Astrocyte (in vitro differentiated cells and primary cell): Measurements from ENCODE around the gene SYT7. TPM values are rescaled to one million over a fixed set of nuclear protein-coding genes. Genes with fewer than 3 reads are reported as not detected.

Source experiments
- DNase-seq: peaks from one replicate; pipeline ENCODE4 v3.0.0-alpha.2; 2010; ENCODE audit warnings: low read depth
- FAIRE-seq: peaks from 2 replicates; lab custom pipeline; 2011; peaks lifted over from hg19 to GRCh38; lab: Jason Lieb, UNC
- H2AFZ ChIP-seq: 2 replicates; pipeline ENCODE4 v1.6.0; 2012; ENCODE audit warnings: low read depth, low read length, inconsistent platforms
- H3K27ac ChIP-seq: 2 replicates; pipeline ENCODE4 v1.5.1; 2011; ENCODE audit warnings: low read depth, low read length, inconsistent platforms
- H3K27me3 ChIP-seq: 2 replicates; pipeline ENCODE4 v1.6.0; 2011; ENCODE audit warnings: low read length, inconsistent platforms; ENCODE audit not compliant: insufficient read depth
- H3K36me3 ChIP-seq: 2 replicates; pipeline ENCODE4 v1.5.1; 2011; ENCODE audit warnings: low read length, inconsistent platforms; ENCODE audit not compliant: insufficient read depth
- H3K4me1 ChIP-seq: 2 replicates; pipeline ENCODE4 v1.5.1; 2011; ENCODE audit warnings: low read length, inconsistent platforms; ENCODE audit not compliant: insufficient read depth
- H3K4me2 ChIP-seq: 2 replicates; pipeline ENCODE4 v1.6.0; 2012; ENCODE audit warnings: low read length, inconsistent platforms
- H3K4me3 ChIP-seq: 2 replicates; pipeline ENCODE4 v1.5.1; 2011; ENCODE audit warnings: low read depth, mild to moderate bottlenecking, low read length, inconsistent platforms; ENCODE audit not compliant: insufficient read depth
- H3K79me2 ChIP-seq: 2 replicates; pipeline ENCODE4 v1.6.0; 2012; ENCODE audit warnings: mild to moderate bottlenecking, low read length, inconsistent platforms; ENCODE audit not compliant: insufficient read depth
- H3K9ac ChIP-seq: 2 replicates; pipeline ENCODE4 v1.6.0; 2012; ENCODE audit warnings: mild to moderate bottlenecking, low read length, inconsistent platforms
- H3K9me3 ChIP-seq: 2 replicates; pipeline ENCODE4 v1.5.1; 2012; ENCODE audit warnings: low read depth, mild to moderate bottlenecking, low read length, inconsistent platforms; ENCODE audit not compliant: insufficient read depth
- H4K20me1 ChIP-seq: 2 replicates; pipeline ENCODE4 v1.6.0; 2012; ENCODE audit warnings: low read length, inconsistent platforms; ENCODE audit not compliant: insufficient read depth
- H3K27ac Mint-ChIP-seq: one replicate; pipeline ENCODE4 v1.8.0; 2021; ENCODE audit warnings: mild to moderate bottlenecking, mixed read lengths; ENCODE audit not compliant: unreplicated experiment
- H3K27me3 Mint-ChIP-seq: one replicate; pipeline ENCODE4 v1.8.0; 2021; ENCODE audit warnings: low read depth, mixed read lengths; ENCODE audit not compliant: unreplicated experiment
- H3K36me3 Mint-ChIP-seq: one replicate; pipeline ENCODE4 v1.8.0; 2021; ENCODE audit warnings: low read depth, mixed read lengths; ENCODE audit not compliant: unreplicated experiment
- H3K4me1 Mint-ChIP-seq: one replicate; pipeline ENCODE4 v1.8.0; 2021; ENCODE audit warnings: low read depth, mixed read lengths; ENCODE audit not compliant: unreplicated experiment
- H3K4me3 Mint-ChIP-seq: one replicate; pipeline ENCODE4 v1.8.0; 2021; ENCODE audit warnings: mild to moderate bottlenecking, moderate library complexity, mixed read lengths; ENCODE audit not compliant: unreplicated experiment
- H3K9me3 Mint-ChIP-seq: one replicate; pipeline ENCODE4 v1.8.0; 2021; ENCODE audit warnings: mild to moderate bottlenecking, mixed read lengths; ENCODE audit not compliant: unreplicated experiment
- CTCF ChIP-seq: IDR thresholded peaks from 2 replicates; pipeline ENCODE4 v1.5.1; 2011; ENCODE audit warnings: low read depth, mild to moderate bottlenecking, inconsistent platforms, low read length, moderate library complexity; ENCODE audit not compliant: insufficient read depth
- EZH2 ChIP-seq: IDR thresholded peaks from 2 replicates; pipeline ENCODE4 v1.6.1; 2012; ENCODE audit warnings: mild to moderate bottlenecking, low read length, inconsistent platforms; ENCODE audit not compliant: insufficient read depth
- total RNA-seq: library from RNA; stranded (reverse); gene quantifications from 2 replicates; pipeline ENCODE4 v1.2.1, GENCODE V29; 2021

The SYT7 gene
- total RNA-seq, 1 donor from 2014 or later: 3.7 TPM

- Histone ChIP-seq H3K36me3 (no peaks in the 10 kb centered on the region), H3K4me1 (peaks cover 8% of the 10 kb centered on the region), H3K4me2 (no peak overlapping the region), H3K4me3 (no peak overlapping the region), H4K20me1 (peaks cover 7% of the 10 kb centered on the region), H3K27ac (no peak overlapping the region), H3K79me2 (no peaks in the 10 kb centered on the region), H3K27me3 (peaks cover 48% of the 10 kb centered on the region), H3K9ac (no peak overlapping the region), H2AFZ (no peak overlapping the region), H3K9me3 (no peaks in the 10 kb centered on the region)
- H3K9me3 Mint-ChIP-seq: peaks cover 4% of the 10 kb centered on the region
- FAIRE-seq: no peak
- DNase-seq: no peak
- no peak overlapping the region for H3K4me3 Mint-ChIP-seq
- peaks cover 68% of the 10 kb centered on the region for H3K27me3 Mint-ChIP-seq
- H3K4me1 Mint-ChIP-seq: peaks cover 15% of the 10 kb centered on the region
- H3K27ac Mint-ChIP-seq: no peak overlapping the region
- no peak for TF ChIP-seq EZH2
- TF ChIP-seq CTCF: no peak
- peaks cover 2% of the 10 kb centered on the region for H3K36me3 Mint-ChIP-seq
Observed at GRCh38 chr11:61553373-61554171, 27.3 kb downstream of the SYT7 start.

GRCh38 chr11:61552108-61552635, 28.7 kb downstream of the SYT7 start:
- Mint-ChIP-seq H3K4me3 (no peak overlapping the region), H3K36me3 (peaks cover 2% of the 10 kb centered on the region), H3K27ac (no peak overlapping the region), H3K27me3 (peaks cover 66% of the 10 kb centered on the region), H3K9me3 (peaks cover 4% of the 10 kb centered on the region), H3K4me1 (peaks cover 15% of the 10 kb centered on the region)
- H3K4me2 ChIP-seq: peak overlapping the region; percentile 35
- TF ChIP-seq CTCF: no peak
- no peak for TF ChIP-seq EZH2
- H3K27me3 ChIP-seq: peaks cover 39% of the 10 kb centered on the region
- no peak for DNase-seq
- no peak overlapping the region for H3K27ac ChIP-seq
- no peak overlapping the region for H3K4me3 ChIP-seq
- no peaks in the 10 kb centered on the region for H3K9me3 ChIP-seq
- peaks cover 8% of the 10 kb centered on the region for H3K4me1 ChIP-seq
- peak overlapping the region; percentile 42 for H2AFZ ChIP-seq
- H4K20me1 ChIP-seq: peaks cover 7% of the 10 kb centered on the region
- no peak overlapping the region for H3K9ac ChIP-seq
- FAIRE-seq: no peak
- no peaks in the 10 kb centered on the region for H3K36me3 ChIP-seq
- no peaks in the 10 kb centered on the region for H3K79me2 ChIP-seq

DNA sequence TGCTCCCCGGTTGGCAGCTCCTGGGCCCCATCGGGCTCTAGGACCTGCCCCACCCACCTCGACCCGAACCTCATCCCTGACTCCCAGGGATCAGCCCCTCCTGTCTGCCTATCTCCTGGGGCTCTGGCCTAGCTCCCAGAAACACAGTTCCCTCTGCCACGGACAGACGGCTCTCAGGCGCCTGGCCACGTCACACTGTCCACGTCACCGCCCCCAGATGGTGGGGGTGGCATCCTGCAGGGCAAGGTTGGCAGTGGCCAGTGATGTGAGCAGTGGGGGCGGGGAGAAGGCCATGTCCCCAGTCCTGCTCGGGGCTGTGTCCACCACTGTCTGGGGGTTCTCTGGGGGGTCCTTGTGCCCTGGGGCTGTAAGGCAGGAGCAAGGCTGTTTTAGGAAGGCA, 29.2 kb downstream of the SYT7 start:
- no peaks in the 10 kb centered on the region for H3K79me2 ChIP-seq
- H3K4me1 ChIP-seq: peaks cover 8% of the 10 kb centered on the region
- peaks cover 34% of the 10 kb centered on the region for H3K27me3 ChIP-seq
- TF ChIP-seq EZH2 (no peak), CTCF (no peak)
- peaks cover 10% of the 10 kb centered on the region for H3K4me1 Mint-ChIP-seq
- no peaks in the 10 kb centered on the region for H3K36me3 Mint-ChIP-seq
- H4K20me1 ChIP-seq: peaks cover 7% of the 10 kb centered on the region
- no peaks in the 10 kb centered on the region for H3K36me3 ChIP-seq
- H3K9me3 ChIP-seq: no peaks in the 10 kb centered on the region
- no peak for FAIRE-seq
- H3K4me3 ChIP-seq: no peak overlapping the region
- no peak overlapping the region for H3K27ac ChIP-seq
- H3K9me3 Mint-ChIP-seq: peaks cover 4% of the 10 kb centered on the region
- peak overlapping the region; percentile 35 for H3K4me2 ChIP-seq
- H3K27ac Mint-ChIP-seq: no peak overlapping the region
- H3K27me3 Mint-ChIP-seq: peaks cover 63% of the 10 kb centered on the region
- H2AFZ ChIP-seq: peak overlapping the region; percentile 42
- peak; percentile 38 for DNase-seq
- H3K9ac ChIP-seq: no peak overlapping the region
- no peak overlapping the region for H3K4me3 Mint-ChIP-seq
